PFSK-1 (cell line): Measurements from ENCODE around the gene ADAM12.

ENCODE experiments used
- FOXP2 ChIP-seq: optimal IDR thresholded peaks from 2 replicates; pipeline ENCODE3; 2011; ENCODE audit warnings: borderline replicate concordance, control low read depth, inconsistent platforms; ENCODE audit not compliant: insufficient read depth; ENCODE audit errors: extremely low read length, extremely low read depth
- POLR2AphosphoS5 ChIP-seq: IDR thresholded peaks from 2 replicates; pipeline ENCODE4 v1.6.1; 2012; ENCODE audit warnings: low read depth, mild to moderate bottlenecking, control low read depth, low read length, moderate library complexity
- REST ChIP-seq, 2 experiments: IDR thresholded peaks; 2 replicates each; pipeline versions ENCODE4 v1.6.1 to v1.8.0; 2011 to 2012; ENCODE audit warnings: low read depth in 2 of 2, low read length in 2 of 2, control low read depth in 1 of 2, inconsistent platforms in 1 of 2, mild to moderate bottlenecking in 1 of 2, moderate library complexity in 1 of 2; ENCODE audit not compliant: insufficient read depth in 1 of 2
- SIN3A ChIP-seq: IDR thresholded peaks from 2 replicates; pipeline ENCODE4 v1.6.1; 2012; ENCODE audit warnings: mild to moderate bottlenecking, low read length, moderate library complexity, borderline replicate concordance; ENCODE audit not compliant: insufficient read depth
- TAF1 ChIP-seq: IDR thresholded peaks from 2 replicates; pipeline ENCODE4 v1.6.1; 2012; ENCODE audit warnings: low read length, control low read depth, borderline replicate concordance; ENCODE audit not compliant: insufficient read depth

ADAM12 gene

GRCh38 chr10:126157189-126157588 lies 231.1 kb downstream of the ADAM12 start:
- TF ChIP-seq REST (IDR thresholded peaks at IDR 0.05; ENCODE audit: insufficient read depth in 1 of 2, low read depth in 2 of 2, low read length in 2 of 2) (no peak), FOXP2 (no peak), SIN3A (no peak), POLR2AphosphoS5 (no peak), TAF1 (no peak)

DNA sequence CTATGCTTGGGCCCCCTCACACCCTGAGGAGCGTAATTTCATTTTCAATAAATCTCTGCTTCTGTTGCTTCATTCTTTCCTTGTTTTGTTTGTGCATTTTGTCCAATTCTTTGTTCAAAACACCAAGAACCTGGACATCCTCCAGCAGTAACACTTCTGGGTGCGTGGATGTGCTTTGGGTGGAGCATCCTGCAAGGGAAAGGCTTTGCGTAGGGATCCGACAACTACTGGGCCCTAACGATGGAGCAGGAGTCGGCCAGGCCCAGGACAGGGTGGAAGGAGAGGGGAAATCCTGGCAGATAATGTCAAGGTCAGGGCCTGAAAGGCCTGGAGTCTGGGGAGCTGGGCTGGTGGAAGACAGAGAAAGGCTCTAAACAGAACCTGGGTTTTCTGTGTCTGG lies 231.8 kb downstream of the ADAM12 start:
- TF ChIP-seq SIN3A (no peak), TAF1 (no peak), FOXP2 (no peak), POLR2AphosphoS5 (no peak), REST (IDR thresholded peaks at IDR 0.05; ENCODE audit: insufficient read depth in 1 of 2, low read depth in 2 of 2, low read length in 2 of 2) (no peak)

DNA sequence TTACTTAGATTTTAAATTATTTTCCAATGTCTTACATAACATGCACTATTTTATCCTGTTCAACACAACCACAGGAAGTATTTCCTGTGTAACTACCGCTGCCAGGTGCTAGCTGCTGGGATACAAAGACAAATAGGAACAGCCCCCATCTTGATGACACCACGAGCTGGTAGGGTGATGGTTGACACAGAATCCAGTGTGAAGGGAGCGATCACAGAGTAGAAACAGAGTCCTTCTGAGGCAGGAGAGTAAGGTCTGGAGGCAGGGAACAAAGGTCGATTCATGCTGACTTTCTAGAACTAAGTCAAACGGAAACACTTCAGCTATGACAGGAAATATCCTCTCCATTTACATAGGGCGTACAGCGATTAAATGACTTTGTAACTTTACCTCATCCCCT lies 232.3 kb downstream of the ADAM12 start:
- TF ChIP-seq FOXP2 (no peak), SIN3A (no peak), TAF1 (no peak), POLR2AphosphoS5 (no peak), REST (IDR thresholded peaks at IDR 0.05; ENCODE audit: insufficient read depth in 1 of 2, low read depth in 2 of 2, low read length in 2 of 2) (no peak)

DNA sequence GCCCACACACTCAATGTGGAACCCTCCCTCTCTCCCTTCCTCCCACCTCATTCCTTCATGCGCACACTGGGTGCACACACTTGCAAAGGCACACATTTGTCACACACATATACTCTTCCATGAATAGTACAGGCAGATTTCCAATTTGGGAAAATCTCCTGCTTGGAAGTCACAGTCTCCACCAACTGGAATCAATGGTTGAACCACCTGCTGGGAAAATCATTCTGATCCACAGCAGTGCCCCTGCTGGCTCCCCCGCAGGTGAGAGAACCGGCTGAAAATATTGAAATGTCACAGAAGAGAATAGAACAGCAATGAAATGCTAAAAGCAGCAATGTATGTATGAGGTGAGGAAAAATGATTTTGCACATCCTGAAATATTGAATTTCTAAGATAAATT lies 232.7 kb downstream of the ADAM12 start:
- no peak for TF ChIP-seq POLR2AphosphoS5
- no peak for TF ChIP-seq REST (IDR thresholded peaks at IDR 0.05; ENCODE audit: insufficient read depth in 1 of 2, low read depth in 2 of 2, low read length in 2 of 2)
- no peak for TF ChIP-seq TAF1
- no peak for TF ChIP-seq SIN3A
- TF ChIP-seq FOXP2 = no peak
